ENCODE measurements around the gene PEX11G.

Gene PEX11G

DNA sequence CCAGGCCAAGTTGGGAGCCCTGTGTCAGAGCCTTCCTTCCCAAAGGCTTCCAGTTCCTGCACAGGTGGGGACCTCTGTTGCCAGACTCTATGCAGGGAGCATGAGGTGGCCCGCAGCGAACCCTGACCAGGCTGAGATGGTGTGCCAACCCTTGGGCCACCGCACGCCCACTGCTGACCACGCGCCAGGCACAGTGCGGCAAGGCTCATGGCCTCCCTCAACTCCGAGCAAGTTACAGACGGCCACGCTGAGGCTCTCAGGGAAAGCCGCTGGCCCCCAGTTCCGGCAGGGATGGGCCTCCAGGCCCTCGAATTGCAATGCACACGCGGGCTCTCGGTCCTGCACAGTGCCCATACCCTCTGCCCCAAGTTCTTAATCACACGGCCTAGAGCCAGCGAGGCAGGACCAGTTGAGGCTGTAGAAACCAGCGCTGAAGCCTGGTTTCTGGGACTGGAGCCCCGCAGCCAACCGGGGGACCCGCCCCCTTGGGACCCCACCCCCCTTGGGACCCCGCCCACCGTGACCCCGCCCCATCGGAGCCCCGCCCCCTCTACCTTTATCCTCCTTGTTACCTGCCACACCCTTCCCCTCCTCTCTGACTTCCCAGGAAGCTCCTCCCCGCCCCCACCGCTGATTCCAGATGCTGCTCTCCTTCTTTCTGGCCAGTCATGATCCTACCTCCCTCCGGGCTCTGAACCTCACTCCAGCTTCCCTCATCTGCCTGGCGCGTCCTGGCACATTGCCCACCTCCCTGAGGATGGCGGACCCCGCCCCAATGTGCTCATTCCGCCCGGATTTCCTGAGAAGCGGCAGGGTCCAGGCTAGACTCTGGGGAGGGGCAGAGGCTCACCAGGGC is 6.0 kb downstream of the PEX11G start:
- no peak for DNase-seq (ENCODE audit: extremely low spot score)
- TF ChIP-seq, protein P1, sequence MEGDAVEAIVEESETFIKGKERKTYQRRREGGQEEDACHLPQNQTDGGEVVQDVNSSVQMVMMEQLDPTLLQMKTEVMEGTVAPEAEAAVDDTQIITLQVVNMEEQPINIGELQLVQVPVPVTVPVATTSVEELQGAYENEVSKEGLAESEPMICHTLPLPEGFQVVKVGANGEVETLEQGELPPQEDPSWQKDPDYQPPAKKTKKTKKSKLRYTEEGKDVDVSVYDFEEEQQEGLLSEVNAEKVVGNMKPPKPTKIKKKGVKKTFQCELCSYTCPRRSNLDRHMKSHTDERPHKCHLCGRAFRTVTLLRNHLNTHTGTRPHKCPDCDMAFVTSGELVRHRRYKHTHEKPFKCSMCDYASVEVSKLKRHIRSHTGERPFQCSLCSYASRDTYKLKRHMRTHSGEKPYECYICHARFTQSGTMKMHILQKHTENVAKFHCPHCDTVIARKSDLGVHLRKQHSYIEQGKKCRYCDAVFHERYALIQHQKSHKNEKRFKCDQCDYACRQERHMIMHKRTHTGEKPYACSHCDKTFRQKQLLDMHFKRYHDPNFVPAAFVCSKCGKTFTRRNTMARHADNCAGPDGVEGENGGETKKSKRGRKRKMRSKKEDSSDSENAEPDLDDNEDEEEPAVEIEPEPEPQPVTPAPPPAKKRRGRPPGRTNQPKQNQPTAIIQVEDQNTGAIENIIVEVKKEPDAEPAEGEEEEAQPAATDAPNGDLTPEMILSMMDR (IDR thresholded peaks at IDR 0.05; ENCODE audit: control extremely low read depth, extremely low read depth, low read depth, missing control alignments): no peak
- CTCF ChIA-PET: interaction anchor here (1.0 to 2.1 kb wide), 2 partner anchors 10 to 14 kb away, joined by 3 to 5 read pairs; a partner anchor contains a TSS
- POLR2A ChIA-PET: no interaction called here

DNA sequence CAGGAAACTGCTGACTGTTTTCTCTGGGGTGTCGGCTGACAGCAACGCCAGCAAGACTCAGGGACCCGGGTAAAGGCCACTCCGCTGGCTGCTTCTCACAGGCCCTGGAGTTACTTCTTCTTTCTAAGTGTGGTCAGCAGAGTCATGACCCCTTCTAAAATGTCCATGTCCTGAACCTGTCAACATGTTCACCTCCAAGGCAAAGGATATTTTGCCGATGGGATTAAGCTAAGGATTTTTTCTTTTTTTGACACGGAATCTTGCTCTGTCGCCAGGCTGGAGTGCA is 7.9 kb downstream of the PEX11G start:
- POLR2A ChIA-PET: no interaction called here

DNA sequence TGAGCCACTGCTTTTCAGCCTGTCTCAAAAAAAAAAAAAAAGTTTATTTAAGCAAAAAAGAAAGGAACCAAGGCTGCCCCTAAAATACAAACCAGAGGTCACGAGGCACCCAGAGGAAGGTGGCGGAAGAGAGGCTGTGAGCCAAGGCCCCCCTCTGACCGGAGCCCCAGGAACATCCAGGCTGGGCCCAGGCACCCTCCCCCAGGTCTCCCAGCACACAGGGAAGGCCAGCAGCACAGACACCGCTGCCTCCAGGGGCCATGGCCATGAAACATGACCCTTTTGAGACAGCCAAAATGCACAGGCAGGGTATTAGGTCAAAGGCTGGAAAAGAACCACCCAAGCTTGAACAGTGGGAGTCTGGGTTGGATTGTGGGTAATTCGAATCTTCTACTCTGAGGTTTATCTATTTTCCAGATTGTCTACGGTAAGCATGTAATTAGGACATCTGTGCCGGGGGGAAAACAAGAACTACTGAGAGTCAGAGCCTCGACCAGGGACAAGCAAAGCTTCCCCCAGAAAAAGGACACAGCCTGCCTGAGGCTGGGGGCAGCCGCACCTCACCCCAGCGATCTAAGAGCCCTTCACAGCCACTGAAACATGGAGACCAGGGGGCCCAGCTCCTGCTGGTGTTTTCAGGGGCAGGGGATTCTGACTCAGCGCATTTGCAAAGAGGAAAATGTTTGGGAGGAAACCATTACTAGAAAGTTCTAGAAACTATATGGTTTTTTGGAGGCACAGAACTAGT is 8.4 kb downstream of the PEX11G start:
- ChIA-PET POLR2A (no interaction called here), CTCF (interaction anchor here (0.6 to 2.1 kb wide), 3 partner anchors 8 to 17 kb away, joined by 3 to 5 read pairs (median 4); a partner anchor contains a TSS)
- no peak for DNase-seq (ENCODE audit: extremely low spot score)
- TF ChIP-seq, protein P1 (IDR thresholded peaks at IDR 0.05; ENCODE audit: control extremely low read depth, extremely low read depth, low read depth, missing control alignments): no peak

More for the DNA sequence above, 7.9 kb downstream of the PEX11G start:
- CTCF ChIA-PET: interaction anchor here (1.4 to 2.1 kb wide), 2 partner anchors 8 to 17 kb away, joined by 4 to 5 read pairs; a partner anchor contains a TSS
- TF ChIP-seq, protein P1 (IDR thresholded peaks at IDR 0.05; ENCODE audit: control extremely low read depth, extremely low read depth, low read depth, missing control alignments): no peak
- DNase-seq (ENCODE audit: extremely low spot score): no peak

DNA sequence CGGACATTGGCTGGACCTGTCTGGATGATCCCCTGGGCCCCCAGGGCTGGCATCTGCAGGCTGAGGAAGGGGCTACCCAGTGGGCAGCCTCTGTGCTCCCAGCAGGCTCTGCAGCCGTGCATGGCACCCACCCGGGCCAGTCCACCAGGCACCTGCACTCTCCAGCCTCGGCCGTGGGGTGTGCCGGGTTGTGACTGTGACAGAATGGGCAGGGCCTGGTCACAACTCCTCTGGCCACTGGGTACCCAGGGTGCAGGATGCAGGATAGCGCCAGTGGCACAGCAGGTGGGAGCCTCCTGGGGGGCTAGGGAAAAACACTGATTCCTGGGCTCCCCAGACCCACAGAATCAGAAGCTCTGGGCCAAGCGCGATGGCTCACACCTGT is 10.0 kb downstream of the PEX11G start:
- POLR2A ChIA-PET: no interaction called here
- DNase-seq (ENCODE audit: extremely low spot score): no peak
- CTCF ChIA-PET: no interaction called here
- TF ChIP-seq, protein P1 (IDR thresholded peaks at IDR 0.05; ENCODE audit: control extremely low read depth, extremely low read depth, low read depth, missing control alignments): no peak

DNA sequence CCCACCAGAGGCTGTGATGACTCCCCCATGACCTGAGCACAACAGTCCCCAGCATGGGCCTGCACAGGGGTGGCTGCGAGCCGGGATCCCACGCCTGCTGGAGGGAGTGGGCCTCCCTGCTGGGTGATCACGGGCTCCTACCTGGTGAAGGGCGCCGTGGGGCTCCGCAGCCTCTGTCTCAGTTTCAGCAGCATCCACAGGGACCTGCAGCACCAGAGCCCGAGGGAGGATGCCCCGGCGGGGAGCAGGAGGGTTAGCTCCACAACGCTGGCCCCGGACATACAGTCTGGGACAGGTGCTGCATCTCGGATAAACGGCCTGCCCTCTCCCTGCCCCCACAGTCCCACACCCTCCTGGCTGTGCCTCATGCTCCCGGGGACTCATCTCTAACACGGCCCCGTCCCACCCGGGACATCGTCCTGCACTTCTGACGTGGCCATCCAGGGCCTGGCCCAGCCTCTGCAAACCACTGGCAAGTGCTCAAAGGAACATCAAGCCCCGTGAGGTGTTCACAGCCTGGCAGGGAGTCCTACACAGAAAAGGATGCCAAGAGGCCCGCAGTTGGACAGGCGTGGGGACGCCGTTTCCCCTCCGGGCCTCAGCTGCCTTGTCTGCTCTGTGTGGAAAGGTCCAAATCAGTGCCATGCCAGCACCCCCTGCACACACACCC is 10.5 kb downstream of the PEX11G start:
- TF ChIP-seq, protein P1 (IDR thresholded peaks at IDR 0.05; ENCODE audit: control extremely low read depth, extremely low read depth, low read depth, missing control alignments): no peak
- CTCF ChIA-PET: no interaction called here
- POLR2A ChIA-PET: no interaction called here
- DNase-seq (ENCODE audit: extremely low spot score): no peak

DNA sequence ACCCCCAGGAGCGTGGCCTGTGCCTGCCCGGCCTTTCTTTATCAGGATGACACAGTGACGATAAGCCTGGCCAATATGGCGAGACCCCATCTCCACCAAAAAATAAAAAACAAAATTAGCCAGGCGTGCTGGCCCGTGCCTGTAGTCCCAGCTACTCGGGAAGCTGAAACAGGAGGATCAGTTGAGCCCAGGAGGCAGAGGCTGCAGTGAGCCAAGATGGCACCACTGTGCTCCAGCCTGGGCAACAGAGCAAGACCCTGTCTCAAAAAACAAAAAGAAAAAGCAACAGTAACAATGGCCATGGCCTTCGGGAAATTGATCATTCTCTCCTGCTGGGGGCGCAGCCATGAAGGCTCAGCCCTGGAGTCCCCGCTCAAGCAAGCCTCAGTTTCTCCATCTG is 11.1 kb downstream of the PEX11G start:
- DNase-seq (ENCODE audit: extremely low spot score): no peak
- TF ChIP-seq, protein P1 (IDR thresholded peaks at IDR 0.05; ENCODE audit: control extremely low read depth, extremely low read depth, low read depth, missing control alignments): no peak
- POLR2A ChIA-PET: interaction anchor here (0.5 kb wide), 1 partner anchor 336 kb away, joined by 4 read pairs; no protein-coding TSS in a partner anchor
- CTCF ChIA-PET: no interaction called here
